NCI-H526 treated with DMSO at 0.1 percent for 48 hours (cell line): ENCODE measurements around the gene DCUN1D1.

ENCODE experiments used
- DNase-seq: peaks from one replicate; lab custom pipeline; 2025; lab: John Stamatoyannopoulos, UW

DCUN1D1 gene

DNA sequence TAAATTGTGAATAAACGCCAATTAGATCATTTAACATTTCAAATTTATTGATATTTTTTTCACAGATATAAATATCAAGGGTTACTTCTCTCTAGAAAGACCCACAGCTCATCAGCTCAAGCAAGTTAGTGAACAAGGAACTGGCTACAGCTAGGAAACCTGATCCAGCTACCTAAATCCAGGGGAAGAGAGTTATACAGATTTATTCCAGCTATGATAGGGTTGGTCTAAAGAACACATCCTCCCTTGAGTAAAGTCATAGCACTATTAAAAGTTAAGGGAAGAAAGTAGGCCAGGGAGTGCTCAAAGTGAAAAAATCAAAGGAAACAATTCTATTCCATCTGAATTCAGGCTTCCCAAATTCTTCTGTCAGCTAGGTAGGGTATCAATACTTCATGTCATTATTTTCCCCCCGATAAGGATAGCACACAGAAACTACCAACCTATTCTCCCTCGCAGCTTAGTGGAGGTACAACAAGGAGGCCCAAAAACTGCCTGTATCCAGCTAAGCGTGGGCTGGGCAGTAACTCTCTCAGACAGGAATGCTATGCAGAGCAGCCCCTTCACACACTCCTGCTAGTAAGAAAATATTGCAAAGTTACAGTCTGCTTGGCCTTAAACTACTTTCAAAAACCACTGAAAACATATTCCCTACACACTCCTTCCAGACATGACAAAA lies 44.0 kb downstream of the DCUN1D1 start:
- no peak for DNase-seq

DNA sequence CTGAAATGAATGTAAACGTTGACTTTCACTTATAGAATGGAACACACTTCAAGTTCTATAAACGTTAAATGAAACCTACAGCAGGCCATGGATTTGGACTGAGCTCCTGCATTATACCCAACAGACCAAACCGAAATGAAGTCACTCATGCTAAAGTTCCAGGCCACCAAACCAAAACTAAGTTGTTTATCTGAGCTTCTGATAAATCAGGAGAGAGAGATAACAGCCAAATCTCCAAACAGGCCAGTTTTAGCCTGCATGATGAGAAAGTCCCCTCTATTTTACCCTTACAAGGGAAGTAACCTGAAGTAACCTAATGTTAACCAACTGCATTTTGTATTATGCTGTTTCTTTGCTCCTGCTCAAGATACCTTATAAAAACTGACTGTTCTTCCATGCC lies 44.5 kb downstream of the DCUN1D1 start:
- DNase-seq: no peak

DNA sequence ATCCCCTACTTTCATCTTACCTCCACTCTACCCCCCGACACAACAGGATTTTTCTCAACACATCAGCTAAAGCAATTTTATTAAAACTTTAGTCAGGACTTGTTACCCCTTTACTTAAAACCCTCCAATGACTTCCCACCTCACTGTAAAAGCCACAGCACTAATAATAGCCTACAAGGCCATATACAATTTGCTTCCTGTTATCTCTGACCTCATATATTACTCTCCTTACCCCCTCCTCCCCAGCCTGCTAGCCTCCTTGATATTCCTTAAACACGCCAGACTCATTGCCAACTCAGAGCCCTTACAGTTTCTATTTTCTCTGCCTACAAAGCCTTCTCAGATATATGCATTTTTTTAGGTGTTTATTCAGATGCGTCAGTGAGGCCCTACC lies 54.4 kb downstream of the DCUN1D1 start:
- no peak for DNase-seq

DNA sequence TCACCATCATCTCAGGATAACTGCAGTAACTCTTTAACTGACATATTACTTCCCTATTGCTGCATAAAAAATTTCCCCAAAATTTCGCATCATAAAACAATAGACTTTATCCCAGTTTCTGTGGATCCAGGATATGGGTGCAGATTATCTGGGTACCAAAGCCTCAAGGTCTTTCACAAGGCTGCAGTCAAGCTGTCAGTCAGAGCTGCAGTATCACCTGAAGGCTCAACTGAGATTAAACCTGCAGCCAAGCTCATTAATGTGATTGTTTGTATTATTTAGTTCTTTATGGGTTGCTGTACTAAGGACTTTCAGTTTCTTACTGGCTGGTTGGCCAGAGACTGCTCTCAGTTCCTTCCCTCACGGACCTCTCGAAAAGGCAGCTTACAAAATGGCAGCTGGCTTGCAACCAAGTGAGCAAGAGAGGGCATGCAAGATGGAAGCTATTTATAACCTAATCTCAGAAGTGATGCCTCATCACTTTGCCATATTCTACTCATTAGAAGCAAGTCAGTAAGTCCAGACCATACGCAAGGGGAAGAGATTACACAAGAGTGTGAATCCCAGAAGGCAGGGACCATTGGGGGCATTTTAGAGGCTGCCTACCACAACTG lies 54.9 kb downstream of the DCUN1D1 start:
- no peak for DNase-seq

DNA sequence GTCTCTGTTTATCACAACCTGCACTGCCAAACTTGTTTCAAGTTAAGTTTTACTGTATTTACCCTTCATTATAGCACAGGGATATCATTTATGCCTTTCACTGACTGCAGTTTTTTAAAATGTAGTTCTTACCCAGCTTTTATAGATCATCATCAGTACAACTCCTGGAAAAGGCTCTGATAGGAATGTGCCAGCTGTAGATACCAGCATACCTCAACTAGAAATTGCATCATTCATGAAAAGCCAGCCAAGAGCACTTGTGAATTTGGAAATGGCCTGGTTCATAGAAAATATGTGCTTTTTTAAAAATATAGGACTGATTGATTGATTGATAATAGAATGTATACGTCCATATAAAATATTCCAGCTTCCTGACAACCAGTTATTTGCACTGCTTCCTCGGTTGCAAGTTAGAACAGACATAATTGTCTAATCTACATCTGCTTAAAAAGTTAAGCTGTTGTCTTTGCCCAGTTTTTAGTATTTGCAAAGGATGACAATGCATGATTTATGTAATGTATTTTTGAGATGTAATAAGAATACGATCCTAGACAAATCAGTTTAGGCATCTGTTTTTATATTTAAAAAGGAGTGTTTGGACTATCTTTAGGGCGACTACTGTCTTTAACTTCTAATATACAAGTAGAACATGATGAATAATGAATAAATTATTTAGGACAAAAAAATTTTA lies 58.5 kb downstream of the DCUN1D1 start:
- no peak for DNase-seq

DNA sequence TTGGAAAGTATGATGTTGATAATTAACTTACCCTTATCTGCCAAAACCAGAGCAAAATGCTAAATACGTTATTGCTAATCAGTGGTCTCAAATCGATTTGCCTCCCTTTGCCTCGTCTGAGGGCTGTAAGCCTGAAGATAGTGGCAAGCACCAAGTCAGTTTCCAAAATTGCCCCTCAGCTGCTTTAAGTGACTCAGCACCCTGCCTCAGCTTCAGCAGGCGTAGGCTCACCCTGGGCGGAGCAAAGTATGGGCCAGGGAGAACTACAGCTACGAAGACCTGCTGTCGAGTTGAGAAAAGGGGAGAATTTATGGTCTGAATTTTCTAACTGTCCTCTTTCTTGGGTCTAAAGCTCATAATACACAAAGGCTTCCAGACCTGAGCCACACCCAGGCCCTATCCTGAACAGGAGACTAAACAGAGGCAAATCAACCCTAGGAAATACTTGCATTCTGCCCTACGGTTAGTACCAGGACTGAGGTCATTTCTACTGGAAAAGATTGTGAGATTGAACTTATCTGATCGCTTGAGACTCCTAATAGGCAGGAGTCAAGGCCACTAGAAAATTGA lies 59.7 kb downstream of the DCUN1D1 start:
- no peak for DNase-seq

DNA sequence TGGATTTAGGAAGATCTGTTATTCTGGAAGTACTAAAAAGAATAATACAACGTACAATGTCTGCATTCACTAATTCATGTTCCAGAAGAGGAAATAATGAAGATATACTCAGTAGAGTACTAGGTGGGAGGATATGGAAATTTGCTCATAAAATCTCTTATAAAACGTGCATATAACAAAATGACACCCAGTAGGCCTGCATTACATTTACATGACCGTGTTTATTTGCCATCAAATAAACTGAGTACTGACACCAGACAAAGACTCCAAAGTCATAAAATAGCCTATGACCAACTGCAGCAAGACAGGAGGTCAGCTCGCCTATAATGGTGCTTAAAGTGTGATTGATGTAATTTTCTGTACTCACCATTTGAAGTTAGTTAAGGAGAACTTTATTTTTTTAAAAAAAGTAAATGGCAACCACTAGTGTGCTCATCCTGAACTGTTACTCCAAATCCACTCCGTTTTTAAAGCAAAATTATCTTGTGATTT lies 60.4 kb downstream of the DCUN1D1 start:
- no peak for DNase-seq

DNA sequence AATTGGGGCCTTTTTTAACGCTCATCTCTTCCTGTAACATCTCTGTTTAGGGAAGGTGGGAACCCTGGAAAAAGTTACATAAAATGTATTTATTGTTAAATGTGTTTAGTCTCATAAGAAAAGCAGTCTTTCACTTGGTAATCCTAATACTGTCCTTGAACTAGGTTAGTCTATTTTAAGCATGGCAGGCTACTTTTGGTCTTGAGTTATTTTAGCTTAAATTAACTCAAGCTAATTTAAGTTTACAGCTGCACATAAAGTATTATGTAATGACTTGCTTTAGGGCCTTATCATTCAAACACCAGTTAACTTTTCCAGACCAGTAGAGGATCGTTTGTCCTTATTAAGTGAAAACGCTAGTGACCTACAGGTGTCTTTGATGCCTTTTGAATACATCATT lies 63.2 kb downstream of the DCUN1D1 start:
- no peak for DNase-seq

DNA sequence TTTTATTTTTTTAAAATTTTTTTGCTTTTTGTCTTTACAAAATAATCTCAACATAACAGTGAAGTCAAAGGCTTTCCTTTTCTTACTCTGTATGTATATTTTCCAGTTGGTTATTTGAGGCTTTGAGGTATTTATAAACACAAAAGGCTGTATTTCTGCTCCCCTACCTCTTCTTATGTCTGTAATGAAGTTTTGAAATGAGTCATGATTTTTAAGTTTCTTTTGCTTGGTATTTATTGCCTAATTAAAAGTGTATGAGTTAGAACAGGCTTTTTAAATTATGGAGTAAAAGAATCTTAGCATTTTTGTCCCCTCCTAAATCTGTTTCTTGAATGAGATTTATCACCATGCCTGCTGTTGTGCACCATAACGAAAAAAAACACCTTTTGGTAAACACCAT lies 66.0 kb downstream of the DCUN1D1 start:
- DNase-seq: no peak

DNA sequence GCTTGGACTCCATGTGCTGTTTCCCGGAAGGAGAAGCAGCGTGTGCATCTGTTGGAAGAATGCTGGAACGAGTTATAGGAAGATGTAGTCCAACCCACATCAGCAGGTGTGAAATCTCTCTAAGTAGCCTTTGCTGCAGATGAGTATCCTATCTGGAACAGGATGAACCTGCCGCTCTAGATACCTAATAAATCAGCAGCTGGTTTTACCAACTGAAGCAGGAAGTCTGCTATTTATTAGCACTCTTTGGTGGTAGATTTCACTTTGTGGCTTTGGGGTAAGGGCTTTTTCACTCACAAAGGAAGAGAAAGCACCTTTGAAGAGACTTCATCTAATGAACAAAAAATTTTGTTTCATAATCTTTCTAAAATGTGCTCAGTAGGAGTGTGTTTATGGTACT lies 66.4 kb downstream of the DCUN1D1 start:
- DNase-seq: no peak

DNA sequence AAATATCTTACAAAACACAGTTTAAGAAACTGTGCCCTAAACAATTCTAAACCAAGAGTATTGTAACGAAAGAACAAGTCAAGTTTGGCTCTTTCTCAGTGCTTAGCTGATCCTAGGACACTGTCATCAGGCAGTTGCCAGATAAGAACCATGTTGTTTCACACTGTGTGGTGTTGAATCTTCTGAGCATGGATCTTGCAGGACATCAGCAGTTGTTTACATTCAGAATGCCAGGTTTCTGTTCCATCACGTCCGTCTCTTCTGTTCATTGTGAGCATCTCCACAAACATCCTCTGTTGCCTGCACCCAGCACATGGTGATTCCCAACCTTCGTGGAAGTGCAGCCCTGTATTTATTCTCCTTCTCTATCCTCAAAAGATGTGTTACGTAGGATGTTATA lies 67.9 kb downstream of the DCUN1D1 start:
- DNase-seq: no peak

DNA sequence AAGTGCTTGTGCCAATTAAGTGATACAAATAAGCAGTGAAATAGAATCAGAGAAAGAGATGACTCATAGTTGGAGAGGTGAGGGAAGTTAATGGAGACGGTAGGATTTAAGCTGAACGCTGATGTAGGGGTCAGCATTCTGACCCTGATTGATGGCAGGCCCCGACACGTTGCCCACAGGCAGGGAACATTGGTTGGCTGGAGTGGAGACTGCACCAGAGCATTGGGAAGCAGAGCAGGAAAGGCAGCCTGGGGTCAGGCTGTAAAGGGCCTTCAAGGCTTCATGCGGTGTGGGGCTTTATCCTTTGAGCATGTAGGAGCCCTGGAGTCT lies 68.6 kb downstream of the DCUN1D1 start:
- DNase-seq: no peak

DNA sequence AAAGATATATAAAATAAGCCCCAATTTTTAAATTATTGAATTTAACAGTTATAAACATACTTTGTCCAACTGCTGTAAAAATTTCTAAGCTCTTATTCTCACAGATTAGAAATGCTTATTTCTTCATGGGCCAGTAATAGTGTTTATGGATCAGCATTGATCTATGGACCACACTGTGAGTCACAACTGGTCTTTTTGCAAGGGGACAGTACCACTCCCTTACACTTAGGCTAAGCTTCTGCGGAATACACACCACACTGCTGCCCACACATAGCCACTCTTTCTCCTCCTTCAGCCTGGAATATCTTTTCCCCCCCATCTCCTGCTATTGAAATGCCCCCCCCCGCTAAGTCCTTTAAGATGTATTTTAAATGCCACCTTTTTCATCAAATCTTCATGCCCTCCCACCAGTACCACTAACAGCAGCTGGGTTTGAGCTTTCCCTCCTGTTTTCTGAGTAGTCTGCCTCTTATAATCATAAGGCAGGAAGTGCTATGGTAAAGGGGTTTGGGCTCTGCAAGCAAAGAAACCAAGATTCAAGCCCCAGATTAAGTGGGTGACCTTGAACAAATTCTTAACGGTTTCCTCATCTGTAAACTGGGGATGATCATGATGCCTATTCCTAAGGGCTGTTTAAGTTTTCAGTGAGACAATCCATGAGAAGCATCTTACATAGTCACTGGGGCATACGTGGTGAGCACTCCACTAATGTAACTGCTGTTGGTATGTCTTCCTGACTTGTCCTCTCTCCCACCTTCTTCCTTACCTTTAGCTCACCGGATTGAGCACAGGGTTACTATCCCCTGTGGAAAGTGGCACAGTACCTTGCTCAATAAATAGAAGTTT lies 69.2 kb downstream of the DCUN1D1 start:
- no peak for DNase-seq

DNA sequence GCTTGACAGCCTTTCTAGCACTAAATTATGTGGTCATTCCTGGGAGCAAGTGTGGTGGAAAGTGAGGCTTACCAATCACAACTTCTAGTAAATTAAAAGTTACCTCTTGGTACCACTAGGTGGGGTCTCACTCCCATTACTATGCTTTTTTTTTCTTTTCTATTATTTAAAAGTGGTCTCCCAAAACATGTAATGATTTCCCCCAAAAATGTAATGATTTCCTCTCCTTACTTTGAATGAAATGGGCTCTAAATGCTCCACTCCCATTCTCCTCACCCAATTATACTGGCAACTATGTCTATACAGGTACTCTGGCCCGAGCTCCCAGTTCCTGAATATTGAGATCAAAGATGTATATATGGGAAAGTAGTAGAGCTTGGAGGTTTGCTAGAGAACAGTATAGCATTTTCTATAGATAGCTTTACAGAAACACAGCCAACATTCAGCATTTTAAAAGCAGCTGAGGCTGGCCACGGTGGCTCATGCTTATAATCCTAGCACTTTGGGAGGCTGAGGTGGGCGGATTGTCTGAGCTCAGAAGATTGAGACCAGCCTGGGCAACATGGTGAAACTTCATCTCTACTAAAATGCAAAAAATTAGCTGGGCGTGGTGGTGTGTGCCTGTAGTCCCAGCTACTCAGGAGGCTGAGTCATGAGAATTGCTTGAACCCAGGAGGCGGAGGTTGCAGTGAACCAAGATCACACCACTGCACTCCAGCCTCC lies 70.9 kb downstream of the DCUN1D1 start:
- DNase-seq: no peak

DNA sequence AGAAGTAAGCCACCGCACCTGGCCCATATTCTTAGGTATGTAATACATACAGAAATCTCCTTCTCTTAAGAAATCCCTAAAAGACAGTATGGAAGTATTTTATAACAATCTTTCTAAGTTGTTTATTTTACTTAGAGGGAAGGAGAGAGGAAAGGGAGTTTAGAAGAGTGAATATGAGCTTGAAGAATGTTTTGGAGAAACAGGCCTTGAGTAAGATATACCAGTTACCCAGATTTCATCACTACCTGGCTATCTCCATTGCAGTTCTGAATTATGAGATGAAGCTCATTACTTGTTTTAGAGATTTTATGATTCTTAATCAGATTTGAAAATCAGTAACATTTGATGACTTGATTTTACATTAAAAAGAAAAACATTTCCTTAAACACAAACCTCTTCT lies 71.9 kb downstream of the DCUN1D1 start:
- DNase-seq: no peak

DNA sequence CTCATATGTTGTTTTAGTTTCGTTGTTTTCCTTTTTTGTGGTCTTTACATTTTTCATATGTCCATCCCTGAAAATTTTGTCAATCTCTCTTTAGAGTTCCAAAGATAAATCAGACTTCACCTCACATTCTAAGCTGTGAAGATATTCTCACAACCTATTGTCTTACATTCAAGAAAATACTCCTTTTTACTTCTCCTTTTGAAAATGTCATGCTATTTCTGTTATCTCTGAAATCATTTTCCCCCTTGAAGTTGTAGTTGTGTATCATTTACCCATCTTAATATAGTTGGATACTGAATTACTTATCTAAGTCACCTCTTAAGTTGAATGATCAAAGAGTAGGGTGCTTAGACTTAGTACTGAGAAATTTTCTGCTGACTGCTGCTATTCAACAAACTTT lies 74.3 kb downstream of the DCUN1D1 start:
- DNase-seq: no peak

DNA sequence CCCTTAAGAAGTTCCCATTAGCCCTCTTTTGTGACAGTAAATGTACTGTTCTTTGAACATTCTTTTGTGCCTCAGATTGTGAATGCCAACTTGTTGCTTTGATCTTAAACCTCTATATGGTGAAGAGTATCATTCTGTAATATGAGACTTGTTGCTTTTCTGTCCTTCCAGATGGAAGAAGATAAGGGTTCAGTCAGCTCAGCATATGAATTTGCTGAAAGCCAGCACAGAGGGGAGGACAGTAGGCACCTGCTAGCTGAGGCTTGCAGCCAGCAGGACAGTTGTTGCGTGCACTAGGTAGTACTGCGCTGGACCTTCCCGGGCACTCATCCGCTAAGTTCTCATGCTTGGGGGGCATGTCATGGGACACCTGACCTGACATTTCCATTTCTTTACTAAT lies 74.7 kb downstream of the DCUN1D1 start:
- no peak for DNase-seq

DNA sequence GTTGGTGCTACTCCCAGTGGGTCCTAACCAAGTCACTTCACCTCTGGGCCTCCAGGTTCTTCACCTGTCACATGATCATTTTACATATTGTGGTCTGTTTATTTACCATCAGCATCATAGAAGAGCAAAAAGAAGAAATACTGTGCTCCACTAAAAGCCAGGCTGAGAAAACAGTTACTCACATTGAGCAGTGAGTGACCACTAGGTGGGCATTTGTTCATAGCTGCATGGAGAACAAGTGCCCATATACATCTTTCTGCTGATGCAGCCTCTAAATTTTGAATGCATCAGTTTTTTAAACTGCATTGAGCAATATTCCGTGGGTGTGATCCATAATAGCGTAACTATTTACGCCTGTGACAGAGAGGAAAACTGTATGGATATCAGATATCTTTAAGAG lies 76.2 kb downstream of the DCUN1D1 start:
- DNase-seq: no peak

DNA sequence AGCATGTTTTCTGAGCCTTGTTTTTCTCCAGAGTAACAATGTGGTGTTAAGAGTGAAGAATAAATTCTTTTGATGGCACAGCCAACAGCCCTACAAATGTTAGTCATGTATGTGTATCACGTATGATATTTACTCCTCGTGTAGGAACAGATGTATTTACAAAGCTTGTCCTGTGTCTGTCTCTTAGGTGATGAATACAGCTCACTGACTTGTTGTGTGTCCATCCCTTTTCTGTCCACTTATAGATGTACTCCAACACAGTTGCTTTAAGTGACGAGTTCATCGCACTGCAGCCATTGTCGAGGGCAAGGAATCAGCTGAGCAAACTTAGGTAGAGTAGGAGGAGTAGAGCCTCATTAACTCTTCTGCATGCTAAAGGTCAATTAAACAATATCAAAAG lies 78.1 kb downstream of the DCUN1D1 start:
- DNase-seq: no peak

DNA sequence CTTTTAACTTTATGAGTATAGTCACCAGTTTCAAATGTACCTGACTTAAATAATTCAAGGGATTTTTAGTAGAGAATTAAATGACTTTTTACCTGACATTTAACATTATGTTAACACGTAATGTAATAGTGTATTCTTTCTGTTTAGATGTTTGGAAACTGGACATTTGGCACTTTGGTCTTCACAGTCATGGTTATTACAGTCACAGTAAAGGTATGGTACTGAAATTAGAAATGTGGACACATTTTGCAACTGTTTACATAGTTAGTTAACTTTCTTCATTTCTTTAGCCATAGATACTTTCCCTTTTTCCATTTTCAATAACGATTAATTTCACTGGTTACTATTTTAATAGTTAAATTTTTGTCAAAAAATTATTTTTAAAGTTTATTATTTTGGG lies 83.8 kb downstream of the DCUN1D1 start:
- DNase-seq: no peak

DNA sequence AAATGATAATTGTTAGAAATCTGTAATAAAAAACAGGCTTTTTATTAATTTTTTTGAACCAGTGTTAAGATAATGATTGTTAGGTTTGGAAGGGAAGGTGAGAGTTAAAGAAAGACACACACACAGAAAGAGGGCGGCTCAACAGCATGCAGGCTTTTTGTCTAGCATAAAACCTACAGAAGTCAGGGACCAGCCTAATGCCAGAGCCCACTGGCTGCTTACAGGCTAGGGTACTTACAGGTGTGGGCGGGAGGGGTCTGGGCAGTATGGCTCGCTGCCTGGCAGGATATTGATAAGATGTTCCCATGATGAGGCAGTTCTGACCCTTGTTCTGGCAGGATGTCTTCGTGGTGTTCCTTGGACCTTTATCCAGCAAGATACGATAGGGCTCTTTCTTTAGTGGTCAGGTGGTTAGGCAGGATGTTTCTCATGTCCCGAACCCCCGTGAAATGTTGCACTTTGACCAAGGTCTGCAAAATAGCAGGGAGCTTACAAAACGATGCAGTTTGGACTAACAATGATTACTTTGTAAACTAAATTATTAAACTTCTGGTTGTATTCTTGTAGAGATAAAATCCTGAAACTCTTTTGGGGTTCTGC lies 84.7 kb downstream of the DCUN1D1 start:
- DNase-seq: no peak
